GM19397 (cell line): ENCODE measurements around the gene ITGA7.

Experiments
- ATAC-seq: cut with Tn5 transposase; IDR thresholded peaks from one replicate; pipeline ENCODE4 v1.9.1; 2021; ENCODE audit warnings: mild to moderate bottlenecking, moderate library complexity; ENCODE audit not compliant: unreplicated experiment

Gene ITGA7

GRCh38 chr12:55720894-55721444 is 13.3 kb upstream of the ITGA7 start:
- no peak for ATAC-seq

GRCh38 chr12:55720071-55720564 is 12.4 kb upstream of the ITGA7 start, which contains the start of gene RDH5:
Gene RDH5, plus strand, starts transcription at chr12:55720393. Its CDS starts 792 bp downstream, at chr12:55721185.
- ATAC-seq: no peak

DNA sequence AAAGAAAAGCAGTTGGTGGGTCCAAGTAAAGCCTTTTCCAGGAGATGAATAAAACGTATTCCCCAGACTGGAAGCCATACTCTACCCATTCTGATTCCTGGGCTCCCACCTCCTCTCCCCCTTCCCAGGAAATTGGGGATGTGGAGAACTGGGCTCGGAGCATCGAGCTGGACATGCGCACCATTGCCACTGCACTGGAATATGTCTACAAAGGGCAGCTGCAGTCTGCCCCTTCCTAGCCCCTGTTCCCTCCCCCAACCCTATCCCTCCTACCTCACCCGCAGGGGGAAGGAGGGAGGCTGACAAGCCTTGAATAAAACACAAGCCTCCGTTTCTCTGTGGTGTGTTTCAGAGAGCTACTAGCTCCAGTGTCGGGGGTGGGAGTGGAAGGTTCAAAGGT is 11.7 kb upstream of the ITGA7 start:
- ATAC-seq: no peak

DNA sequence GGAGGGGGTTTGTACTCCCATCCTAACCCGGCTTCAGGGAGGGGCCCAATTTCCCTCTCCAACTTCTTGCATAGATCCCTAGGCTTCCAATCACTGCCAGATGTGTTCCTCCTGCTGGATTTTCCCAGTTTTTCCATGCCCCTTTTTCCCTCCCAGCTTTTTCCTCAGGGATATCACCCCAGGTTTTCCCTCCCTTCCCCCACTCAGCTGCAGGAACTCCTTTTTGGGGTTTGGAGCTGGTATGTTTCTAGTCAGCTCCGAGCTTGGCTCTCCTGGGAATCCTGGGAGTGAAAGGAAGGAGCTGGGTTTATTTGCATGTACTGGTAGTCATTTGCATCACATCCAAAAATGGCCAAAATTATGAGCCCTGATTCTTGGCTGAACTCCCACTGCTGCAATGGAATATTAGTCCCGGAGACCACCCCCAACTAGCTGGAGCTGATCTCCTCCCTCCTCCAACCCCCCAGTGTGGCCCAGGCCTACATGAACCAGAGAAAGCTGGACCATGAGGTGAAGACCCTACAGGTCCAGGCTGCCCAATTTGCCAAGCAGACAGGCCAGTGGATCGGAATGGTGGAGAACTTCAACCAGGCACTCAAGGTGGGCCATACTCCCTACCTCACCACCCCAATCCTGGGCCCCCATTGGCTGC is 11.0 kb upstream of the ITGA7 start:
- no peak for ATAC-seq

GRCh38 chr12:55718015-55718414 is 10.3 kb upstream of the ITGA7 start:
- no peak for ATAC-seq

DNA sequence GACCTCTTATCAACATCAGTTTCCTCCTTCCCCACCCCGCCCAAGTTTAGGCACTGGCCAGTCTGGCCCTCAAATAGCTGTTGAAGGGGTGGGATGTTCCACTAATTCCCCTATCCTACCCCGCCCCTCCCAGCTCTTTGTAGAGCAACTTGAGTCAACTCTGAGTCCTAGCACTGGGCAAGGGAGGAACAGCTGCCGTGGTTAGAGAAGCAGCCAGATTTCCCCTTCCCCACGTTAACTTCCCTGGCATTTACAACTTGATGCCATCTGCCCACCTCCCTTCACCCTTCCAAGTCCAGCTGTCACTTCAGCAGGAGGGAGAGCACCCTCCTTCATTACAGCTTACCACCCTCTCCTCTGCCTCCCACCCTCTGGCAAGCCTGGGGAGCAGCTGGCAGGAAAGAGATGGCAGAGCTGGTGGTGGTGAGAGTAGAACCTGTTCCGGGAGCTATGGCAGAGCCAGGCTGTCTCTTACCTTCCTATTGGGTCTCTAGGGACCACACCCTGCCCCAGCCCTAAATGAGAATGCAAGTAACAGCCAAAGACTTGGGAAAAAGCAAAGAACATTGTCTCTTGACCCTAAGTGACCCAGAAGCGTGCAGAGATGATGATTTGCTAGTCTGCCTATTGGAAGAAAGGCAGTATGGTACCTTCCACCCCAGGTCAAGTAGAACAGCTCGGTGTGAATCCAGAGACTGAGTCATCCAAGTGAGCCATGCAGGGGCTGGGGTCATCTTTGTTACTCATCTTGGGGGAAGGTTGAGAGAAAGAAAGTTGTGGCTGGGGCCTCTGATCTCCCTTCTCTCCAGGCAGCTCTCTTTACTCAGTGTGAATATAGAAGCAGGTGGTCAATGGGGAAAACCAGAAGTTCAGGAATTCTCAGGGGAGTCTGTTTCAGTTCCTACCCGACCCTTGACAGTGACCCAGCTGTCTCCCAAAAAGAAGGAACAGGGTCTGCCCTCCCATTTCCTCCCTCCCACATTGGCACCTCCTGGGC is 9.6 kb upstream of the ITGA7 start:
- no peak for ATAC-seq

- no peak for ATAC-seq
Observed at GRCh38 chr12:55716582-55716957, 8.9 kb upstream of the ITGA7 start.

DNA sequence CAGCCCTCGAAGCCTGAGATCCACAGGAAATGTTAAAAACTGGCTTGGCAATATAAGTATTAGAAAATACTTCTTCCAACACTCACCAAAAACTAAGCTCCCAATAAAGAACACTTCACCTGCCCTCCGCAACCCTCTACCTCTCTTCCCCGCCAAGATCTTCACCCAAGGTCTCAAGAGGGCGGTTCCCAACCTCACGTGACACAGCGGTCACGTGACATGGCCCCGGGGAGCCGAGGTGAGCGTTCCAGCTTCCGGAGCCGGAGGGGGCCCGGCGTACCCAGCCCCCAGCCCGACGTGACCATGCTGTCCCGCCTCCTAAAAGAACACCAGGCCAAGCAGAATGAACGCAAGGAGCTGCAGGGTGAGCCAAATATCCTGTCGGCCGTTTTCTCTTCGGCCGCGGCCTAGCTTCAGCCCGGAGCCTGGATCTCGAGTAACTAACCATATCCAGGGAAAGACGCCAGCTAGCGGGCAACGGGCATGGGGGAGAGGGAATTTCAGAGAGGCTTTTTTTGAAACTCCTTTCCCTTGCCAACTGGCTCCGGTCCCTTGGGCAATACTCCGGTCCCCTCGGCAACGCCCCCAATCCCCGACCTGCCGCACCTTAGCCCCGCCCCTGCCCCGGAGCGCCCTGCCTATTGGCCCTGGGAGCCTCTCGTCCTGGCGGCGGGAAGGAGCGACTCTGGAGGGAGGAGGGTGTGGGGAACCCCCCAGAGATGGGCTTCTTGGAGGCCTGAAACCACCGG is 8.3 kb upstream of the ITGA7 start, which contains the start of gene BLOC1S1:
TSS of gene BLOC1S1 (plus strand) at position 214 of the 749 bp plus-strand sequence. CDS start at position 220, 6 bp downstream.
- peak; percentile 88 for ATAC-seq

DNA sequence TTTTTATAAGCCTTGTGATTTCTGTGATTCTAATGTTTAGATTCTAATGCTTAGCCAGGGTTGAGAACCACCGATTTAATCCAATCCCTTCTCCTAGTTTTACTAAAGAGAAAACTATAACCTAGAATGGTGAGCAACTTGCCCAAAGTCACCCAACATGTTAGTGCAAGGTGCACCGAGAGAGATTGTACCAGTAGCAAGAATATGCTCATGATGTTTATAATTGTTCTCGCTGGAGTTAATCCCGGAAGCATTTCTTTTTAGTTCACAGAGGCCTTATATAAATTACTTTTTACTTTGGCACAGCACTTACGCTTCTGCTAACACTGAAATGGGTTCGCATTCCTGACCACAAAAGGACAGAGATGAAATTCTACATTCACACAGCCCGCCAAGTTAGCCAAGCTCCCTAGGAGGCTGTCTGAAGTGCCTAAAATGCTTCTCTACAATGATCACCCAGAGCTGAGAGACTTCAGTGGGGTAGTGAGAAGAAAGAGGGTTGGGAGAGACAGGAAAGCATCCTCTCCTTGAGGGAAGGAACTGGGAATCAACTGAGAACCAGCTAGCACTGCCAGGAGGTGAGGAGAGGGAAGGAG is 7.6 kb upstream of the ITGA7 start:
- ATAC-seq: no peak

DNA sequence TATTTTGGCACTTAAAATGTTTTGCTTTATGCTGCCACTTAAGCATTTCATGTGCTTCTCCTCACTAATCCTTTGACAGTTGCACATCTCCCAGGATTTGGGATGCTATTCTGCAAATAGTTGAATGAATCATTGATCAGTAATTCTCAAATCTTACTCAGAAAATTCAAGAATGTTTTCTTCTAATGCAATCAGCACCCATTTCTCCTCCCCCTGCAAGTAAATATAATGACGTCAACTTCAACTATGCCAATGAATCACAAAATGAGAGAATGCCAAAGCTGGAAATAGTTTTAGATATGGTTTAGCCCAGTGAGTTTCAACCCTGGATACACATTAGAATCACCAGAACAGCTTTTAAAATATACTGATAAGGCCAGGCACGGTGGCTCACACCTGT is 6.0 kb upstream of the ITGA7 start:
- no peak for ATAC-seq

GRCh38 chr12:55712700-55713415 is 5.2 kb upstream of the ITGA7 start:
- ATAC-seq: no peak

- ATAC-seq: no peak
Observed at GRCh38 chr12:55711786-55712553, 4.3 kb upstream of the ITGA7 start.

DNA sequence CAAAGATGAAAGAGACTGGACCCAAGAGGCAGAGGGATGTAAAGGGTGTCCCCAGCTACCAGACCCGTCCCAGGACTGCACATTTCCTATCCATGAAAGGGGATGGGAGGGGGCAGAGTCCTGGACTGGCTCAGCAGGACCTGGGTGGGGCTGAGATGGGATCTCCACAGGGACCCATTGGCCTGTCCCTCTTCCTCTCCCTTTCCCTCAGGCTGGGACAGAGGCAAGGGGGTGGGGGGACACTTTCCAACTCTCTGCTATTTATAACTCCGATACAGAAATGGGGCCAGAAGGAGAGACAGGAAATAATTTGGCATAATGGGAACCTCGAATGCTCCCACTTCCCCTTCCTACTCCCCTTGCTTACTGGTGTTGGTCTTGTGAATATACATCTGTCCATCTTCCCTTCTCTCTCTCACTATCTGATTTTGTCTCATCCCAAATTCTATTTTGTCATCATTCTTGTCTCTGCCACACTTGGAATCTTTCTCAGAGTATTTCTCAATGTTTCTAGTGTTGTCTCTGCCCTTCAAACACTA is 1.1 kb upstream of the ITGA7 start:
- ATAC-seq: no peak

DNA sequence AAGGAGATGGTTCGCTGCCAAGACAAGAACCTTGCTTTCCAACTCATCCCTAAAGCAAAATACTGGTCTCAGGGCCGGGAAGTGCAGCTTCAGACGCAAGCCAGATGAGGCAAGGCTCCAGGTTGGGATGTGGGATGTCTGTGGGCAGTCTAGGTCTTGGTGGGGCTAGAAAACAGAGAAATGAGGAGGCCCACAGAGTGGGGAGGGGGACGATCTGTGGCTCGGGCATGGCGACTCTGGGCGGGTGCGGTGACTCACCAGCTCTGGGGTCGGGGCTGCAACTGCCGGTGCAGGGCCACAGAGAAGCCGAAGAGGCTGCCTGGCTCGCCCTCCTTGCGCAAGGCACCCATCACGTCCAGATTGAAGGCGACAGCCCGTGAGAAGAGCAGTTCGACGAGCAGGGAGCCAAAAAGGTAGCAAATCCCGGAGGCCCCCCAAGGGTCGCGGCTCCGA is 459 bp downstream of the ITGA7 start:
- no peak for ATAC-seq

DNA sequence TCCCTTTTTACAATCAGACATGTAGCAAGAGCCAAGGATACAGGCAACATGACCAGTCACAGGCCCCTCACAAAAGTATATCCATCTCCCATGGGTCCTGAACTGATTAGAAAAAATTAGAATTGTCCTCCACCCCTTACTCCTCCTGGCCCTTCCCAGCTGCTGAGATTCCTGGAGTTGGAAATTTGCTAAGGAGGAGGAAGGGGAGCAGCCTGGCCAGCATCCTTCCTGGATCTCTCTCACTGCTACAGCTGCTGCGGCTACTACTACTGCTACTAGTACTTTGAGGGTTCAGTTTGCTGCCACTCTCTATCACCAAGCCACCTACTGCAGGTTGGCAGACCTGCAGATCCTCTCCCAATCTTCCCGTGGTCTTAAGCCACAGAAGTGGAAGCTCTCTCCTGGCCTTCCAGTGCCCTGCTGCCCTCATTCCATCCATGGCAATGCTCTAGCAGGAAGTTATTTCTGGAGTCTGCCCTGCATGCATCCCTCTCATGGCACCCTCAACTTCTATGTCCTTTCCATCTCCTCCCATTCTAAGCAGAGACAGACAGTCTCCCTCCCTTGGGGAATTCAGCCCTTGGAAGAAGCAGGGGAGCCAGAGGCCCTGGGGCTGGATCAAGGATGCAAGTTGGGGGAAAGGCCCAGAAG is 1.0 kb downstream of the ITGA7 start:
- no peak for ATAC-seq

GRCh38 chr12:55705782-55706402 is 1.8 kb downstream of the ITGA7 start:
- ATAC-seq: no peak

- ATAC-seq: no peak
Observed at GRCh38 chr12:55704824-55705718, 2.6 kb downstream of the ITGA7 start.
